ENCODE results near the gene CEP85L. TPM values are rescaled to one million over a fixed set of nuclear protein-coding genes. Genes with fewer than 3 reads are reported as not detected.
A peak's percentile ranks its signal among the peaks of the same experiment; 100 is the strongest.

Gene CEP85L
- total and polyA plus RNA-seq, 2 of the 13 experiments (the other 11 are each of a cell fraction or from before 2014, with no cell fraction given): 0.44 to 1.7 TPM

- TF ChIP-seq ZSCAN9 (CRISPR knock-in tag; IDR thresholded peaks at IDR 0.05; ENCODE audit: borderline replicate concordance) (no peak), GATAD1 (CRISPR knock-in tag; IDR thresholded peaks at IDR 0.05) (peak; percentile 1; the same call in 1 of the 2 replicates), PBX3 (CRISPR knock-in tag; IDR thresholded peaks at IDR 0.05; ENCODE audit: borderline replicate concordance) (no peak), ZNF589 (CRISPR knock-in tag; conservative IDR thresholded peaks at IDR 0.05) (no peak), ZBTB3 (CRISPR knock-in tag; IDR thresholded peaks at IDR 0.05; ENCODE audit: borderline replicate concordance, low read depth) (no peak), CEBPB (IDR thresholded peaks at IDR 0.05; ENCODE audit: borderline replicate concordance, low read depth, low read length) (peak; percentile 84; the same call in 1 of the 2 replicates), ATF7 (IDR thresholded peaks at IDR 0.05) (no peak), ATF7 (CRISPR knock-in tag; IDR thresholded peaks at IDR 0.05) (no peak), ZNF484 (CRISPR knock-in tag; IDR thresholded peaks at IDR 0.05; ENCODE audit: borderline replicate concordance, low read depth) (no peak), BCL6 (CRISPR knock-in tag; IDR thresholded peaks at IDR 0.05) (no peak), ZNF83 (CRISPR knock-in tag; IDR thresholded peaks at IDR 0.05; ENCODE audit: borderline replicate concordance) (no peak), CREB1 (IDR thresholded peaks at IDR 0.05) (no peak), CREB1 (CRISPR knock-in tag; IDR thresholded peaks at IDR 0.05) (no peak), ETS1 (CRISPR knock-in tag; IDR thresholded peaks at IDR 0.05) (no peak), IRF2 (CRISPR knock-in tag; IDR thresholded peaks at IDR 0.05) (no peak), HHEX (CRISPR knock-in tag; IDR thresholded peaks at IDR 0.05) (no peak), RARG (CRISPR knock-in tag; IDR thresholded peaks at IDR 0.05; ENCODE audit: low read depth) (no peak), ZNF234 (CRISPR knock-in tag; conservative IDR thresholded peaks at IDR 0.05) (no peak), IKZF5 (CRISPR knock-in tag; IDR thresholded peaks at IDR 0.05) (no peak), THAP9 (CRISPR knock-in tag; IDR thresholded peaks at IDR 0.05; ENCODE audit: borderline replicate concordance) (no peak)
- TF ChIP-seq, protein P1, sequence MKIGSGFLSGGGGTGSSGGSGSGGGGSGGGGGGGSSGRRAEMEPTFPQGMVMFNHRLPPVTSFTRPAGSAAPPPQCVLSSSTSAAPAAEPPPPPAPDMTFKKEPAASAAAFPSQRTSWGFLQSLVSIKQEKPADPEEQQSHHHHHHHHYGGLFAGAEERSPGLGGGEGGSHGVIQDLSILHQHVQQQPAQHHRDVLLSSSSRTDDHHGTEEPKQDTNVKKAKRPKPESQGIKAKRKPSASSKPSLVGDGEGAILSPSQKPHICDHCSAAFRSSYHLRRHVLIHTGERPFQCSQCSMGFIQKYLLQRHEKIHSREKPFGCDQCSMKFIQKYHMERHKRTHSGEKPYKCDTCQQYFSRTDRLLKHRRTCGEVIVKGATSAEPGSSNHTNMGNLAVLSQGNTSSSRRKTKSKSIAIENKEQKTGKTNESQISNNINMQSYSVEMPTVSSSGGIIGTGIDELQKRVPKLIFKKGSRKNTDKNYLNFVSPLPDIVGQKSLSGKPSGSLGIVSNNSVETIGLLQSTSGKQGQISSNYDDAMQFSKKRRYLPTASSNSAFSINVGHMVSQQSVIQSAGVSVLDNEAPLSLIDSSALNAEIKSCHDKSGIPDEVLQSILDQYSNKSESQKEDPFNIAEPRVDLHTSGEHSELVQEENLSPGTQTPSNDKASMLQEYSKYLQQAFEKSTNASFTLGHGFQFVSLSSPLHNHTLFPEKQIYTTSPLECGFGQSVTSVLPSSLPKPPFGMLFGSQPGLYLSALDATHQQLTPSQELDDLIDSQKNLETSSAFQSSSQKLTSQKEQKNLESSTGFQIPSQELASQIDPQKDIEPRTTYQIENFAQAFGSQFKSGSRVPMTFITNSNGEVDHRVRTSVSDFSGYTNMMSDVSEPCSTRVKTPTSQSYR (CRISPR knock-in tag; IDR thresholded peaks at IDR 0.05; ENCODE audit: borderline replicate concordance): no peak
These were observed 181.9 kb downstream of the CEP85L start (continued) for GRCh38 chr6:118469468-118469867.

Data from HepG2 (cell line).